IMR-90 (cell line): Measurements from ENCODE around the gene ZNF595. TPM values are rescaled to one million over a fixed set of nuclear protein-coding genes. Genes with fewer than 3 reads are reported as not detected.
"Not testable (repeated sequence)": the region's sequence is repeated elsewhere in the genome, so short reads cannot be mapped to it uniquely, and the experiment has no call there.

Experiments used
- ATAC-seq: fragments of 200-7000 bp; cut with Tn5 transposase; 2 replicates; pipeline ENCODE4 v1.9.1; 2020; ENCODE audit warnings: low read depth, mild to moderate bottlenecking, moderate library complexity
- BruUV-seq: library from RNA; stranded (reverse); fragments of 400-500 nt; replicated peaks from 2 replicates; lab custom pipeline; 2021; lab: Mats Ljungman, UMichigan
- CTCF ChIA-PET: fragments of 300-600 bp; formaldehyde crosslinking; extraction: SDS; loops from one replicate; lab custom pipeline; 2021; ENCODE audit warnings: antibody characterized with exemption; lab: Yijun Ruan, JAX
- POLR2A ChIA-PET: fragments of 300-600 bp; sonication (Branson Sonifier 250); formaldehyde crosslinking; loops from one replicate; lab custom pipeline; 2022; ENCODE audit warnings: antibody characterized with exemption; ENCODE audit not compliant: unreplicated experiment; lab: Charles Lee
- DNase-seq: peaks from one replicate; pipeline ENCODE4 v3.0.0; 2013
- H2AFZ ChIP-seq: replicated peaks from 2 replicates; pipeline ENCODE3; 2013; ENCODE audit warnings: low read length, mild to moderate bottlenecking; ENCODE audit not compliant: poor library complexity
- H2AK5ac ChIP-seq: 2 replicates; pipeline ENCODE4 v1.6.1; 2013; ENCODE audit warnings: low read depth, low read length, inconsistent platforms
- H2AK9ac ChIP-seq: replicated peaks from 2 replicates; pipeline ENCODE3; 2013; ENCODE audit warnings: mild to moderate bottlenecking, low read depth, low read length, moderate library complexity; ENCODE audit not compliant: poor library complexity
- H2BK120ac ChIP-seq: 2 replicates; pipeline ENCODE4 v1.6.1; 2013; ENCODE audit warnings: low read depth, low read length, inconsistent platforms
- H2BK15ac ChIP-seq: 3 replicates; pipeline ENCODE4 v1.6.1; 2013; ENCODE audit warnings: low read depth, low read length, inconsistent platforms
- H2BK20ac ChIP-seq: 2 replicates; pipeline ENCODE4 v1.6.1; 2013; ENCODE audit warnings: low read depth, mild to moderate bottlenecking, inconsistent platforms, low read length, moderate library complexity
- H2BK5ac ChIP-seq: 2 replicates; pipeline ENCODE4 v1.6.1; 2013; ENCODE audit warnings: mild to moderate bottlenecking, low read depth, low read length, inconsistent platforms; ENCODE audit not compliant: poor library complexity, severe bottlenecking
- H3K14ac ChIP-seq: replicated peaks from 2 replicates; pipeline ENCODE4 v1.6.1; 2013; ENCODE audit warnings: low read depth, low read length, inconsistent platforms
- H3K18ac ChIP-seq: 2 replicates; pipeline ENCODE4 v1.6.1; 2013; ENCODE audit warnings: low read depth, low read length, control low read depth
- H3K23ac ChIP-seq: 2 replicates; pipeline ENCODE4 v1.6.1; 2013; ENCODE audit warnings: low read depth, low read length, inconsistent platforms
- H3K27ac ChIP-seq: 2 replicates; pipeline ENCODE4 v1.5.1; 2013; ENCODE audit warnings: mild to moderate bottlenecking, control low read depth, low read length; ENCODE audit not compliant: insufficient read depth
- H3K27me3 ChIP-seq: 2 replicates; pipeline ENCODE4 v1.6.1; 2013; ENCODE audit warnings: low read length; ENCODE audit not compliant: control insufficient read depth, insufficient read depth
- H3K36me3 ChIP-seq: 2 replicates; pipeline ENCODE4 v1.6.1; 2013; ENCODE audit warnings: low read length, mixed read lengths; ENCODE audit not compliant: control insufficient read depth, insufficient read depth
- H3K4ac ChIP-seq: 2 replicates; pipeline ENCODE4 v1.6.1; 2013; ENCODE audit warnings: low read depth, low read length, inconsistent platforms
- H3K4me1 ChIP-seq: 2 replicates; pipeline ENCODE4 v1.6.1; 2013; ENCODE audit warnings: low read length, mixed read lengths; ENCODE audit not compliant: control insufficient read depth, insufficient read depth
- H3K4me2 ChIP-seq: 2 replicates; pipeline ENCODE4 v1.6.1; 2013; ENCODE audit warnings: low read depth, mild to moderate bottlenecking, control low read depth, low read length, moderate library complexity
- H3K4me3 ChIP-seq: 2 replicates; pipeline ENCODE4 v1.5.1; 2013; ENCODE audit warnings: low read depth, mild to moderate bottlenecking, control low read depth, low read length, moderate library complexity; ENCODE audit not compliant: insufficient read depth
- H3K56ac ChIP-seq: 2 replicates; pipeline ENCODE4 v1.6.1; 2013; ENCODE audit warnings: low read length, inconsistent platforms; ENCODE audit not compliant: insufficient read depth; ENCODE audit errors: extremely low read depth
- H3K79me1 ChIP-seq, 2 experiments: 2 replicates each; pipeline ENCODE4 v1.6.1; 2013; ENCODE audit warnings: low read length in 2 of 2, inconsistent platforms in 1 of 2, low read depth in 1 of 2
- H3K9ac ChIP-seq: 2 replicates; pipeline ENCODE4 v1.6.1; 2013; ENCODE audit warnings: low read depth, low read length, control low read depth
- H3K9me1 ChIP-seq: 2 replicates; pipeline ENCODE4 v1.6.1; 2013; ENCODE audit warnings: low read length, inconsistent platforms; ENCODE audit not compliant: insufficient read depth
- H3K9me3 ChIP-seq: 2 replicates; pipeline ENCODE4 v1.6.1; 2013; ENCODE audit warnings: low read length; ENCODE audit not compliant: control insufficient read depth, insufficient read depth
- H4K20me1 ChIP-seq: 2 replicates; pipeline ENCODE4 v1.6.1; 2013; ENCODE audit warnings: low read length, inconsistent platforms; ENCODE audit not compliant: insufficient read depth
- H4K5ac ChIP-seq: 2 replicates; pipeline ENCODE4 v1.6.1; 2013; ENCODE audit warnings: mild to moderate bottlenecking, low read depth, low read length, control low read depth
- H4K8ac ChIP-seq, 2 experiments: 2 replicates each; pipeline ENCODE4 v1.6.1; 2013; ENCODE audit warnings: low read depth in 2 of 2, low read length in 2 of 2, control low read depth in 1 of 2, inconsistent platforms in 1 of 2
- H4K91ac ChIP-seq: 2 replicates; pipeline ENCODE4 v1.6.1; 2013; ENCODE audit warnings: low read depth, low read length, inconsistent platforms; ENCODE audit not compliant: insufficient read depth
- WGBS, 2 experiments: methylation state at CpG; one replicate each; pipeline versions ENCODE4 v1.1.5 to v1.1.7; 2013; ENCODE audit warnings: missing lambda C conversion rate in 2 of 2; ENCODE audit not compliant: insufficient read length in 1 of 2; ENCODE audit errors: extremely low coverage in 2 of 2; 5-methylcytosine and 5-hydroxymethylcytosine counted together
- dilution Hi-C: fragments of 300-500 bp; cut with HindIII; formaldehyde crosslinking; loops from one replicate; pipeline ENCODE4 v1.14.3; 2018; ENCODE audit warnings: low sequenced_read_pairs; ENCODE audit not compliant: unreplicated experiment
- in situ Hi-C: fragments of 300-500 bp; cut with MboI; formaldehyde crosslinking; loops from 3 replicates; pipeline ENCODE4 v1.14.3; 2019; ENCODE audit warnings: low sequenced_read_pairs, inconsistent platforms, mixed read lengths
- intact Hi-C: fragments of 100-400 bp; cut with micrococcal nuclease; formaldehyde crosslinking; loops from 2 replicates; pipeline ENCODE4 v1.10.0; 2022
- polyA plus RNA-seq, 3 experiments: library from polyadenylated mRNA; depleted of rRNA; stranded (reverse); fragments of >200 nt; gene quantifications; 2 replicates each; pipeline ENCODE4 v1.2.3, GENCODE V29; 2012; ENCODE audit warnings: low replicate concordance in 1 of 3
- total RNA-seq: library from RNA; depleted of rRNA; stranded (reverse); fragments of >200 nt; gene quantifications from 2 replicates; pipeline ENCODE4 v1.2.3, GENCODE V29; 2012

The ZNF595 gene
- total and polyA plus RNA-seq, 2 of the 4 experiments (the other 2 are of a cell fraction), result 1.9 to 6.8 TPM

DNA sequence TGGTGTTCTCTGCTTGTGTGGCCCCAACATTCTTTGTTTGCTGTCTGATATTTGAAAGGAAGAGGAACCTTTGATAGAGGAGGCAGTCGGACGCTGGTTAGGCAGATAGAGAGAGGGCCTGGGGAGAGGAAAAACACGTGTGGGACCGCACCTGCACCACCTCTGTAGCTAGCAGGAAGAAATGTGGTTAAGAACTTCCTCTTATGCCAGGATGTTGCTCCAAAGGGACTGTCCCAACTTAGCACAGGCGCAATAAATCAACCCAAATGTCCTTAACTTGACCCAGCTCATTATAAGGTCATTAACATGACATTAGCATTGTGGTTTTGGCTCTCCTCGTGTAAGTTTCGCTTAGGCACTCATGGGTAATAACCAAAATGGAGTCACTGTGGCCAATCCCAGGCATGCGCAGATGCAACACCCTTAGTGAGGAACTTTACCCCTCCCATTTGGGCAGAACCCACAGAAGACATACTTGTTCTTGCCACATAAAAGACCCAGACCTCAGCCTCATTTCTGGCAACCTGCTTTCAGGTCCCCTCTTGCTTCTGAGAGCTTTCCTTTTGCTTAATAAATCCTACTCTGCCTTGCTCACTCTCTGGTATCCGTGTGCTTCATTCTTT is 1.4 kb upstream of the ZNF595 start:
- H2BK5ac ChIP-seq, H2BK20ac ChIP-seq, H3K23ac ChIP-seq, H2AFZ ChIP-seq, H4K91ac ChIP-seq, intact Hi-C loops, H4K5ac ChIP-seq, BruUV-seq, POLR2A ChIA-PET, ATAC-seq, H3K9ac ChIP-seq, H3K14ac ChIP-seq, H4K8ac ChIP-seq, H3K9me3 ChIP-seq, H3K4me2 ChIP-seq, H3K4ac ChIP-seq, dilution Hi-C loops, H2AK5ac ChIP-seq, H2BK120ac ChIP-seq, H4K20me1 ChIP-seq, H3K9me1 ChIP-seq, H3K36me3 ChIP-seq, H3K4me3 ChIP-seq, H3K27ac ChIP-seq, H3K4me1 ChIP-seq, in situ Hi-C loops, H3K79me1 ChIP-seq, H3K56ac ChIP-seq, DNase-seq, CTCF ChIA-PET, H2AK9ac ChIP-seq, H3K18ac ChIP-seq, H2BK15ac ChIP-seq, H3K27me3 ChIP-seq: not testable (repeated sequence)
- WGBS, 2 experiments, result no CpG with 5 or more reads among the region's 9 CpGs

DNA sequence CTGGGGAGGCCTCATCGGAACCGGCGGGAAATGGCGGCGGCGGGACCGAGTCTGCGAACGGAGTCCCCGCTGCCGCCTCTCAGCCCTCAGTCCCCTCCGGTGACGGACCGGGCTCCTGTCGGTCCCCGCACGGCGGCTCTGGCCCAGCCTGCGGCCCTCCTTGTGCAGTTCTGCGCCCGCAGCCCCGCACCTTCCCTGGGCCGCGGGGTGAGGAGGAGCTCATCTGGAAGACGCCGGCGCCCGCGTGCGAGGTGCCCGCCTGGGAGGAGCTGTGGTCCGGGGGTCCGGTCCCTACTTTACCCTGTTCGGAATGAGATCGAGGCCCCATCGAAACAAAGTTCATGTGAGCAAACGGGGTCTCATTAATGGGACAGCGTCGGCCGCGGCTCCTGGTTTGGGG is 400 bp downstream of the ZNF595 start:
- H2BK5ac ChIP-seq, H3K27ac ChIP-seq, H4K5ac ChIP-seq, H2AK5ac ChIP-seq, H2BK20ac ChIP-seq, H2AK9ac ChIP-seq, dilution Hi-C loops, H3K4me2 ChIP-seq, H2BK15ac ChIP-seq, H4K91ac ChIP-seq, H3K14ac ChIP-seq, POLR2A ChIA-PET, H3K27me3 ChIP-seq, H3K9me3 ChIP-seq, H2AFZ ChIP-seq, H4K20me1 ChIP-seq, H3K18ac ChIP-seq, BruUV-seq, H2BK120ac ChIP-seq, in situ Hi-C loops, H3K9me1 ChIP-seq, H3K4me1 ChIP-seq, CTCF ChIA-PET, H3K36me3 ChIP-seq, intact Hi-C loops, H4K8ac ChIP-seq, H3K4ac ChIP-seq, DNase-seq, H3K23ac ChIP-seq, H3K9ac ChIP-seq, H3K79me1 ChIP-seq, H3K56ac ChIP-seq: not testable (repeated sequence)
- ATAC-seq, result peak; percentile 42
- peak overlapping the region; percentile 23; the same call in 1 of the 2 replicates for H3K4me3 ChIP-seq
- no CpG with 5 or more reads among the region's 41 CpGs for WGBS, 2 experiments
